GM18867 (cell line): Measurements from ENCODE around the gene SLX4IP.

ENCODE experiments used
- ATAC-seq: cut with Tn5 transposase; IDR thresholded peaks from one replicate; pipeline ENCODE4 v1.9.1; 2021; ENCODE audit warnings: mild to moderate bottlenecking, moderate library complexity; ENCODE audit not compliant: unreplicated experiment

Gene SLX4IP

GRCh38 chr20:10658876-10659632 is 223.9 kb downstream of the SLX4IP start:
- no peak for ATAC-seq

DNA sequence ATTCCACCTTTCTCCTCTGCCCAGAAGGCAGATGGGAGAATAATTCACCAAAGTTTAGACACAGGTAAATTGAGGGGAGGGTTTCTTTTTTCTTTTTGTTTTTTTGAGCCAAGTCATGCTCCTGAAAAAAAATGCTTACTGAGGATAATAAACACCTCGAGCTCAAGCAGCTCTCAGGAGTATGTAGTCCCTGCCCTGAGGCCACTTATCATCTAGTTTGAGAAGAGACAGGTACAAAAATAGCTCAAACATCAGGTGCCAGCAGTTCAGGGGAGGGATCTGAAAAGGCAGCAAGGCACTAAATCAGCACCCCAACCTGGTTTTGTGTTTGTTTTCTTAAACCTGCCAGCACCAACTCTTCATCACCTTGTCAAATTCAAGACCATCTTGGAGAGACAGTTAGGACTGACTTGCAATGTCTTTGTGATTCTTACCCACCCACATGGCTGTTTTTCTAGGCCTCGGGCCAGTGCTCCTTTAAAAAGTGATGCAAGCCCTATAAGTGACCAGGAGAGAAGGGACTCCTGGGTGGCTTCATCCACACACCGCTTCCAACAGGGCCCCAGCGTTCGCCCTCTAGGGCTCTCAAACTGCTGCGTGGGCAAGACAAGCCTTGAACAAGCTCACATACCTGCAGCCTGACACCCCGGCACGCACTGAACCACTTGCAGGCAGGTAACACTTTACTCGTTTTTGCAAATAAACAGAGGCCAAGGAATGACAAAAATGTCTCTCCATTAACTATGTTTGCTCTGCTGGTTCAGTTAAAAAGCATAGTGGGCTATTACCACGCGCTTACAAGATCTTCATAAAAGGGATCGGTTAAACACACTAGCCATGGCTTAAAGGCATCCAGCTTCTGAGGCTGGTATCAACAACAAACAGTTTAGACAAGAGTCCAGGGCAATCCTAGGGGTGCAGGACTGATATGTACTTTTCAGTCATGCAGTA is 224.8 kb downstream of the SLX4IP start:
- ATAC-seq, result no peak

DNA sequence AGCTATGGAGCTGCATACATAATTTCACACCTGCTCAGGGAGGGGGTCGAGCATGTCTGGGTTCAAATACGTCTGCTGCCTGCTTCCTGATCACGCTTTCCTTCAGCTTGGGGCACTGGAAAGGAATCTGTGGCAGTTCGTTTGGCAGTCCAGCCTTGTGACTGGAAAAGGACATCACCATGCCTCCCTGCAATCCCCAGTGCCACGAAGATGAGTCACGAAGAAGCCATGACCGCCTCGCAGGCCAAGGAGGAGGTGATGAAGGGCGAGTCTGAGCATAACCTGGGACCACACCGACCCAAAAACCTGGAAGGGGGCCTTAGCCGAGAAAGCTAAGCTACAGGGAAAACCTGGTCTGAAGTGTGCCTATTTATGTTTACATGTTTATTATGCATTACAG is 225.6 kb downstream of the SLX4IP start:
- ATAC-seq, result no peak

- no peak for ATAC-seq
Measured at GRCh38 chr20:10661261-10661660, 226.2 kb downstream of the SLX4IP start.

DNA sequence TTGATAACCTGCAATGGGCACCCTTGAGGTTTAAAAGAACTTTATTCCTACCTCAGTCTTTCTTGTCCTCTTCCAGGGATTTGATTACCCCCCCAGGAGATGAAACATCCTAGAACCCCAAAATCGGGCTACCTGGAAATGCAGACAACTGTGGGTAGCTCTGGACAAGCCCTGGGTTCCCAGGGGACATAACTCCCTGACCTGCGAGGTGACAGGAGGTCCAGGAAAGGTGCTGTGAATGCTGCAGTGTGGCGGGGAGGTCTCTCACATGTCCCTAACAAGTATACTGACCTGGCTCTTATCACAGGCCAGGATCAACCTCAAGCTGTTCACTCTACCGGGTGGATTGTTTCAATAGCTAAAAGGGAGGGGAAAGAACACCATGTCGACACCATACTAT is 227.0 kb downstream of the SLX4IP start:
- no peak for ATAC-seq

DNA sequence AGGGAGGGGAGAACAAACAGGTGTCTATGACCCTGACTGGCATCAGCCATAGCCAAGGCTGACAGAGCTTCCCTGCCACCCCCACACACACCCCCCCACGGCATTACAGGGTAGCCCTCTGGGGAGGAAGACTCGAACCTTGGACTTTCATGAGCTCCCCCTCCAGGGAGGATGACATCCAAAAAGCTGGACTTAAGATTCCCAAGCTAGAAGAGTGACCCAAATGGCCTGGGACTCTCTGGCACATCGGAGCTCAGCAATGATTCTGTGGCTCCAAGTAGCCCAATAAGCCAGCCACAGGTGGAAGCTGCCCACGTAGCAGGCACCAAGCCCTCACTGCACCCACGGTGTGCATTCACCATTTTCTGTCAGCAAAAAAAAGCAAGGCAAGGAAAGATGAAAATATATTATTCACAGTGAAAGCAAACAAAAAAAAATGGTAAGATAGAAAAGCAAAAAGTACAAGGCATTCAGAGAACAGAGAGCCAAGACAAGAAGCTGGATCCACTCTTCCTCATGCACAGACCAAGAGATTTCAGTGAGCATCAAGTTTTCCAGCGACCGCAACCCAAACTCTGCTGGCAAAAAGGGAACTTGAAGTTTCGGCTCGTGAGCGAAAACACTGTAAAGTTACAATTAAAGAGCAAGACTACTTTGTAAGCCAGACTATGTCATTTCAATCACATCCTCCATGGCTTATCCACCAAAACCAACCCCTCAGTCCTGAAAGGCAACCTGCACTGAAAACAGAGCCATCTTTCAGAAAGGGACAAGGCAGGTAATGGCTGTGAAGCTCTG is 227.8 kb downstream of the SLX4IP start:
- ATAC-seq, result no peak

GRCh38 chr20:10663756-10664155 is 228.7 kb downstream of the SLX4IP start:
- ATAC-seq, result no peak

DNA sequence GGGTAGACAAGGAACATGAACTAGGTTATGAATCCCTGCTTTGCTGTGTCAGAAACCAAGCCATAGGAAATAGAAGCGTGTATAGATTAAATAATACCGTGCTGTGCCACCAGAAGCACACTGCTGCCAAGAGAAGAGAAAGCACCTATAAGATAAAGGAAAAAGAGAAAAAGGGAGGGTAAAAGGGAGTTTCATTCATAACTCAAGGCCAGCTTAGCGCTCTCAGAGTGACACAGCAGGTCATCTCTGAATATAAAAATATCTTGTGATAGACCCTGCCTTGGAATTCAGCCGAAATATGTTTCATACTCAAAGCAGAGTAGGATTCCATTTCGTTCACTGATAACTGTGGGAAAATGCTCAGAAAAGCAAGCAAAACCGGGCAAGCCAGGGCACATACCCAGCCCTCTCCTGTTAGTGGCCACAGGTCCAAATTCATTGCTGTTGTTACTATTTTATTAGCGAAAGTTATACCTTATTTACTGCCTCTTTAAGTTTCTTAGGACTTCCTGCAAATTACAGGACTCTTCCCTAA is 230.0 kb downstream of the SLX4IP start:
- no peak for ATAC-seq

GRCh38 chr20:10665791-10666190 is 230.7 kb downstream of the SLX4IP start:
- ATAC-seq, result no peak

DNA sequence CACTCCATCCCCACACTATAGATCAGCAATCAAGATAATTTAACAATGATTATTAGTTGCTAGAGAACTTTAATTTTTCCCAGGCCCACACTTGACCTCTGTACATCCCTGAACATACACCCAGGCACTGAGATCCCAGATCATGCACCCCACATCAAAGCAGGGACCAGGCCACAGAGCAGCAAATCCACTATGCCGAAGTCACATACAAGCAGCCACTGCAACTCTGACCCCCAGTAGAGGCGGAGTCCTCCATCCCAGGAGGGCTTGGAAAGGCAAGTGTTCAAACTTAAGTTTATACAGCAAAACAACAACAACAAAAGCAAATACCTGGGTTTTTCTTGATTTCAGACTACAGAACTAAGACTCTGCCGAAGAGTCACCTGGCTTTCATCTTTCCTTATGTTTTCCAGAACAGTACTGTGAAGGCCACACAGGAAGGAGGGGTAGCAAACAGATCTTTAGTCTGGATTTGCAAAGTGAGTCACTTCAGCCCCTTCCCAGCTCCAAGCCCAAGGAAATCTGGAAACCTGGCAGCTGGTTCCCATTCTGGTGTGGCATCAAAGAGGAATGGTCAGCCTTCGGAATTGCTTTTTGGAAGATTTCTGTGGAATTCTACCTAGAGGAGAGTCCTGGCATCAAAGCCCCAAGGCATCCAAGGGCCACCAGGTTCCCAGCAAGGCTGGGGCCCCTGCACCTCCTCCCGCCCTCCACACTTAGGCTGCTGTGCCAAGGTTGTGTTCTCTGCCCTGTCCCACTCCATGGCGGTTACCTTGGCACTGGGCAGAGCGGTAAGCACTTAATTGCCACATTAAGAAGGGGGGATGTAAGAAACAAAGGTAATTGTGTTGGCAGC is 231.3 kb downstream of the SLX4IP start:
- ATAC-seq, result no peak

DNA sequence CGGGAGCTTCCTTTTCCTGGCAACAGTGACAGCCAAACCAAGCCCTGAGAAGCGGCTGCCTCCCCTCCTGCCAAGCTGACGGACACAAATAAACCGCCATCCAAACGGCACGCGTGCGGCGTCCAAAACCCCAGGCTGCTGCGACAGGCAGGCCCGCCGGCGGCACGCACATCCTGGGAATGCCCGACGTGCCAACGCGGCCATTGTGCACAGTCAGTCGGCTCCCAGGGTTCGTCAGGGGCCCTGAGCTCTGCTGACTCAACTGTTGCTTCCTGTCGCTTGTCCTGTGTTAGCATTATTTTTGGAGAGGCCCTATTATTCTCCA is 231.9 kb downstream of the SLX4IP start:
- no peak for ATAC-seq

DNA sequence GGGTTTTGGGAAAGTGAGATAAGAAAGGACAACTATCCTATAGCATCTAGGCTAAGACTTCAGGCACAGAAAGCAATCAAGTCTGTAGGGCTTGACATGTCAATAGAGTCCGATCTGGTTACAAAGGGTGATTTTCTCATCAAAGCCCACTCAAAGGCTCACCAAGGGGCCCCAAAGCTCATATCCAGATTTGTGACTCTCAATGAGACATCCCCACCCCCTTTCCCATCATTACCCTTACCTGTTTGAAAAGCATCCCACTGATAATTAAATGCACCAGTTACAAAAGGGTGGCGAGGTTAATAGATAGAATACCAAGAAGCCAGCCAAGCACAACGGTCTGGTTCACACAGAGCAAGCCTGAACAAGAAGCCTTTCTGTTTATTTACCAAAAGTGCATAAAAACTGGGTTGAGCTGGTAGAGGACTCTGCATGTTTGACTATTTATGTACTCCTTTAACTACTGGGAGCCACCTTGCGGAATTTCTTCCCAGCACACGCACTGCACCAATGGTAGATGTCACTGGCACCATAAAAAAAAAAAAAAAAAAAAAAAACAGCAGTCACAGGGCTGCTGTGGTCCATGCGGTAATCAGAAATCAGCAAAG is 232.6 kb downstream of the SLX4IP start:
- no peak for ATAC-seq

DNA sequence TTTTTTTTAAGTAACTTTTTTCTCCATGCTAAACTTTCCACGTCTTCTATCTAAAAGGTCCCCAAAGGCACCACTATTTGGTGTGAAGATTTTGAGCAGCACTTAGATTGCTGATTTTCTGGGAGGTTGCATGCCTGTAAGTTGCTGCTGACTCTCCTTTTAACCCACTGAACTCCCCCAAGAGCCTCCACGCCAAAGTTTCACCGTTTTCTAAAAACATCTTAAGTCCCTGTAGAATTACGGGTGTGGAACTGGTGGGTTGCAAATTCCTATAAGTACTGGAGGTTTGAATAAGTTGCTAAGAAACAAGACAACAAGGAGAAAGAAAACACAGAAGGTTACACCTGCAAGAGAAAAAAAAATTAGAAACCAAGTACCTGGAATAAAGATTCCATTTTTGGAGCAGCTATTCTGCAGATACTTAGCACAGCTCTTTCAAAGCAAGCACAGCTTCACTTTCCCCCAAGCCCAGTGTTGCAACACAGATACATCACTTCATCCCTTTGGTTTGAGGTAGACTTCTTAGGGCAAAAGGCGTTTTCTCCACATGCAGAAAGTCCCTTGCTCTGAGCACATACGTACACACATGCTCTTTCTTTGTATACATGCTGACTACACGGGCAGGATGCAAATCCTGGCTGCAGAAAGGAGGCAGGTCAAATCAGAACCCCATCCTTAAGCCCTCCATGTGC is 233.7 kb downstream of the SLX4IP start:
- no peak for ATAC-seq

DNA sequence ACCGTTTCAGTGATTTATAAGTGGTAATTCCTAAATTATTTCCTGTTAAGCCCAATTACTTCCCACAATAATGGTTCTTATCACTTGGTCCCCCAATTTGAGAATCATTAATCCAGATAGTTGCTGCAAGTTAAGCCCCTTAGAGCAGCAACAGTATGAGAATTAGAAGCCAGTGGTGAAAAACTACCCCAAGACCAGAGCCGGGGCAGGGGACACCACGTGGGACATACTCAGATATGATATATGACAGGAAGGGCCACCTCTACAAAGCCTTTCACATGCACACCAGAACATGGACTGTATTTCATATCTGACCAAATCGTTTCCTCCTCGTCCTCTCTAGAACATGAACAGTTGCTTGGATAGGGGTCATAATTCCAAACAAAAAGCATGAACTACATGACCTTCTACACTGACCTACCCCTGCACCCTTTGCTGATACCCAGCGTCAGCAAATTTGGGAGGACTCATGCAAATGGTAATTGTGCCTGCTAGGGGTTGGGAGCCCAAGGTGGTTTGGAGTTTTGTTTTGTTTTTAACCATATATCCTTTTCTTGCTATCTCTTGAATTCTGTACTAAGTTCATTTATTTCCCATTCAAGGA is 234.8 kb downstream of the SLX4IP start:
- ATAC-seq, result no peak

DNA sequence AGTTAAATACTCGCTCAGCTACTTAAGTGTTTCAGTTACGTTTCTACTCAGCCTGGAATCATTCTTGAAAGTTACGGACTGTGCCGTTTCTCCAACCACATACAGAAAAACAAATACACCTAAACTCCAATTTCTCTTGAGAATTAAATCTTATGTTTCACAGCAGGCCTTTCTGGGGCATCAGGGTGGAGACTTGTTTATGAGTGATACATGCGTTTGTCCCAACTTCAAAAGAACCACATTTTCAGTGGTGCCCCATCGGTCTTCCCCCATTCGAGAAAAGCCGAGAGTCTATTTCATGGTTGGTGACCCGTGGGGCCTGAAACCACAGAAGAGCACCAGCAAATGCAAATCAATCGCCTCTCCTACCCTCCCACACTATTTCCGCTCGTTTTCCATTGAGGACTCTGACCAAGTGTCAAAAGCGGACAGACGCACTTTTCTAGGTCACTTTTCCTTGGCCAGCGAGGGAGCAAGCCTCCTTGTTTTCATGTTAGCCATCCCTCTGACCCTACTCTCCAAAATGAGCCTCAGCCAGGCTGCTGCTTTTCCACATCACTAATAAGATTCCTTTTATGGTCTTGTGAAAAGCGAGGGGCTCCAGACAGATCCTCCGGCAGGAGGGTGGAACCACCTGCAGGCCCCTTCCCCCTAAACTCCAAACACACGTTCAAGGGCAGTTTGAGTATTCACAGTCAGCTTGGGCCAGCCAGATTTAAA is 235.6 kb downstream of the SLX4IP start:
- peak; percentile 21 for ATAC-seq

GRCh38 chr20:10671221-10671918 is 236.3 kb downstream of the SLX4IP start:
- peak; percentile 40 for ATAC-seq

- ATAC-seq, result no peak
Measured at GRCh38 chr20:10671919-10672623, 237.0 kb downstream of the SLX4IP start.
